HS-5 (cell line): ENCODE measurements around the gene TRIM37.
"Not testable (repeated sequence)": the region's sequence is repeated elsewhere in the genome, so short reads cannot be mapped to it uniquely, and the experiment has no call there.

Source experiments
- DNase-seq: peaks from one replicate; pipeline ENCODE4 v3.0.0-alpha.2; 2012; ENCODE audit warnings: low read depth

TRIM37 gene

DNA sequence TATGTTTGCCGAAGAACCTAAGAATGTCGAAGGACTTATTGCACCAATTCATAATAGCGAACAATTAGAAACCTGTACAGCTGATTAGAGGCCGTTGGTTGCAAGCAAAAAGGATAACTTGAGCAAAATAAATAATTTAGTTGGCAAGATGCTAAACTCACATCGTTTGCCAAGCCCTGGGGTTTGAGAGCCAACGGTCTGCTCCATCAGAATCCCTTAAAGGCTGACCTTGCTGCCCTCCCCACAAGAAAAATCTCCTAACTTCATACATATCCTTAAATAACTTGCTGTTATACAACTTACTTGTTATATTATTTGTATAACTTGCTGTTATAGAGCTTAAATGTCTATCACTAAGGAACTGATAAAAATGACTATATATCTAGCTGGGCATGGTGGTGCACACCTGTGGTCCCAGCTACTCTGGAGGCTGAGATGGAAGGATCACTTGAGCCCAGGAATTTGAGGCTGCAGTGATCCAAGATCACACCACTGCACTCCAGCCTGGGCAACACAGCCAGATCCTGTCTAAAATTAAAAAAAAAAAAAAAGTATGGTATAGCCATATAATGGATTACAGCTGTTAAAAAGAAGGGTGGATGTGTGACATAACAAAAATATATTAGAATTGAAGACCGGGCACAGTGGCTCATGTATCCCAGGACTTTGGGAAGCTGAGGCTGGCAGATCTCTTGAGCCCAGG lies 1.9 kb upstream of the TRIM37 start:
- DNase-seq, result no peak

DNA sequence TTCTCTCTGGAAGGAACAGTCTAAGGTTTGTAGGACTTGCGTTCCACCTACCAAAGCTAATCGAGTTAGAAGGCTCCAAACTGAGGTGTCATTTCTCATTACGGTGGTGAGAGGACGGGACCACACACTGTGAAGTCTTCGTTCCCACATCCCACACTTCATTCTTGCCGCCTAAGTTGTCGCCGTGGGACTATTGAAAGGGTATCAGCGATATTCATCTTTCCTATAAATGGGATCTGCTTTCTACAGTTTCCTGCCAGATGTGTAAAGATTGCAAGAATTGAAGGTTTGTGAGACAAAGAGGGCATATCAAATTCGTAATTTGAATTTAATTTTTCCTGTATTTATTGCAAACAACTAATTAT lies 608 bp upstream of the TRIM37 start:
- peak; percentile 18 for DNase-seq

DNA sequence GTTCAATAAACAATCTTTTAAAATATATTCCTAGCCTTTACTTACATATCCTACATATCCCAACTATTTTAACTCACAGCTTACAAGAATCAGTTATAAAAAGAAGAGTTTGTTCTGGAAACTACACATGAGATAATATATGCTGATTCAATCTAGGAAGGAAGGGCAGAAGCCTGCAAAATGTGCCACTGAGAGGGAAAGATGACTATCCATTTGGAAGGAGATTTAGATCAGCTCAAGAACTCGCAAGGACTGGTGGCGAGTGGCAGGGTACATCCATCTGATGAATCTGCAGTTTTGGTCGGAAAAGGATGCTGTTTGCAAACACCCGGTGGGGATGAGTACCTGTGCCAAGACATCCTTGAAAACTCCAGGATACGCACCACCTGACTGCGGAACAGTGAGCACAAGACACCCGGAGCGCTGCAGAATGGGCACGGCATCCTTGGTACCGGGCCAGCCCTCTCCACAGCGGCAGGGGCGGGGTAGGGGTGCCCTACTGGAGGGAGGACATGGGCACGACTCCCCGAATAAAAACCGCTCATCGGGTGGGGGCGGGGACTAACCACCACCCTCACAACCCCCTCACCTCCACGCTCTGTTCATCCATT lies 723 bp downstream of the TRIM37 start:
- peak; percentile 8 for DNase-seq

DNA sequence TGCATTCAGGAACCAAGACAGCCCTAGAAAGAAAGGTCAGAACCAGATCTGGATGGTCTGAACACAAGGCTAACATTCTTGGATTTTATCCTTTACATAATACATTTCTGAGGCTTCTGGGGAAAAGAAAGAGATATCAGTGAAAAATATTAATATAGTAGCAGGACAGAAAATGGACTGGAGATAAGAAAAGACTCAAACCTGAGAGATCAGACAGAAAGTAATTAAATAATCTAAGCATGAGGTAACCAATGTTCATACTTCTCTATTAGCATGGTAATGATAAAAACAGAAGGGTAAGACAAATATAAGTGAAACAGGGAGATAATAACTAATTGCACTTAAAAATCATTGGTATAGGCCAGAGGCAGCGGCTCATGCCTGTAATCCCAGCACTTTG lies 5.5 kb downstream of the TRIM37 start:
- DNase-seq, result no peak

DNA sequence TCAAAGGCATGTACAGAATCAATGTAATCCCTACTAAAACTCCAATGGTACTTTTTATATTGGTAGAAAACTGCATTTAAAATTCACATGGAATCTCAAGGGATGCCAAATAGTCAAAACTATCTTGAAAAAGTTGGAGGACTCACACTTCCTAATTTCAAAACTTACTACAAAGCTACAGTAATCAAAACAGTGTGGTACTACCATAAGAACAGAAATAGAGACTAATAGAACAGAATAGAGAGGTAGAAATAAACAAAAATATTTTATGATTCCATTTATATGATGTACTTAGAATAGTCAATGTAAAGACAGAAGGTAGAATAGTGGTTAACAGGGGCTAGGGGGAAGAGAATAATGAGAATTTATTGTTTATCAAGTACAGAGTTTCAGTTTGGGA lies 8.8 kb downstream of the TRIM37 start:
- DNase-seq, result no peak

DNA sequence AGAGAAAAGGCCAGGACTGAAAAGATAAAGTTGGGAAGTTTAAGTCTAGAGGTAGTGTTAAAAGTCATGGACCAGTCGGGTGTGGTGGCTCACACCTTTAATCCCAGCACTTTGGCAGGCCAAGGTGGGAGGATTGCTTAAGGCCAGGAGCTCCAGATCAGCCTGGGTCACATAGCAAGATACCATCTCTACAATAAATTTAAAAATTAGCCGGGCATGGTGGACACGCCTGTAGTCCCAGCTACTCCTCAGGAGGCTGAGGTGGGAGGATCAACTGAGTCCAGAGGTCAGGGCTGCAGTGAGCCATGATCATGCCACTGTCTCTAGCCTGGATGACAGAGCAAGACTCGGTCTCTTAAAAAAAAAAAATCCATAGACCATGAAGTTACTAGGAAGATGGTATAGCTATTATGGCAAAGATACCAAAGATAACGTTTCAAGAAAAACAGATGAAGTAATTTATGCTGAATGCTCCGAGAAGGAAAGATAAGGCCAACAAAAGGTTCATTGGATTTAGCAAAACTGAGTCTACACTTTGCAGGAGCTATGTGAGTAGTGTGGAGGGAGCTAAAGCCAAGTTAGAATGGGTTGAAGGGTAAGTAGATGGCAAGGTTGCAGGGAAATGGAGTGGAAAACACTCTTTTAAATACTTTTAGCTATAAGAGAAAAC lies 11.7 kb downstream of the TRIM37 start:
- no peak for DNase-seq

DNA sequence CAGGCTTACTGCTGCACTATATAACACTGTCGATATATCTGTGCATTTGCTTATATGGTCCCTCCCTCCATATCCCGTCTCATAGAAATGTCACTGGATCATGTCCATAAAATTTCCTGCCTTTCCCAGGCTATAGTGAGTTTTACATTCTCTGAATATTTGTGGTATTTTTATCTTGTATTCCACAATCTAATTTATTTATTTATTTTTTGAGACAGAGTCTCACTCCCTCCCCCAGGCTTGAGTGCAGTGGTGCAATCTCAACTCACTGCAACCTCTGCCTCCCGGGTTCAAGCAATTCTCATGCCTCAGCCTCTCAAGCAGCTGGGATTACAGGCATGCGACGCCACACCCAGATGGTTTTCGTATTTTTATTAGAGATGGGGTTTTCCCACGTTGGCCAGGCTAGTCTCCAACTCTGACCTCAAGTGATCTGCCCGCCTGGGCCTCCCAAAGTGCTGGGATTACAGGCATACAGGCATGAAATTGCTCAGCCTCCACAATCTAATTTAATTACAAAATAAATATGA lies 12.9 kb downstream of the TRIM37 start:
- peak; percentile 94 for DNase-seq

DNA sequence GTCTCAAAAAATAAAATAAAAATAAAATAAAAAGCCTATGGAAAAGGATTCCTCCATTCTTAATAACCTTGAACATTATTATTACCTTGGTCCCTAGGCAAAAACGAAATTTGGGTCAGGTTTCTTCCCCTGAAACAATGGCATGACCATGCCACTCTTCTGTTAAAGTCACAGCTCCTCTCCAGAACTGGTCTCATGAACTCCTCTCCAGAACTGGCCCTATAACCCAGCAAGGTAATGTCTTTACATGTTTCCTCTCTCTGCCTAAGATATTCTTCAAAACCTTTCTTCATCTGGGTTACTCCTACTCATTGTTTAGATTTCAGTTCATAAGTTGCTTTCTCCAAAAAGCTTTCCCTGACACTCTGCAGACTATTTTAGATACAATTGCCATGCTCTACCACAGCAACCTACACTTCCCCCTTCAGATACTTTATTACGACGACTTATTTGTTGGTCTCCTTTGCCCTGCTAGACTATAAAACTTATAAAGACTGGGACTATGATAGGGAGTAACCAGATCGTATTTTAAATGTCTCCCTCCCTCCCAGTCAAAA lies 13.5 kb downstream of the TRIM37 start:
- DNase-seq, result no peak

DNA sequence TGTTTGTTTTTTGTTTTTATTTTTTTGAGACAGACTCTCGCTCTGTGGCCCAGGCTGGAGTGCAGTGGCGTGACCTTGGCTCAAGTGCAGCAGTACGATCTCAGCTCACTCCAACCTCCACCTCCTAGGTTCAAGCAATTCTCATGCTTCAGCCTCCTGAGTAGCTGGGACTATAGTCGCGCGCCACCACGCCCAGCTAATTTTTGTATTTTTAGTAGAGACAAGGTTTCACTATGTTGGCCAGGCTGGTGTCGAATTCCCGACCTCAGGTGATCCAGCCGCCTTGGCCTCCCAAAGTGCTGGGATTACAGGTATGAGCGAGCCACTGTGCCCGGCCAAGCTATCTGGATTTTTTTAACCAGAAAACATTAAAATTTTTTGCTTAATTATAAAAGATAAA lies 16.1 kb downstream of the TRIM37 start:
- DNase-seq, result not testable (repeated sequence)

DNA sequence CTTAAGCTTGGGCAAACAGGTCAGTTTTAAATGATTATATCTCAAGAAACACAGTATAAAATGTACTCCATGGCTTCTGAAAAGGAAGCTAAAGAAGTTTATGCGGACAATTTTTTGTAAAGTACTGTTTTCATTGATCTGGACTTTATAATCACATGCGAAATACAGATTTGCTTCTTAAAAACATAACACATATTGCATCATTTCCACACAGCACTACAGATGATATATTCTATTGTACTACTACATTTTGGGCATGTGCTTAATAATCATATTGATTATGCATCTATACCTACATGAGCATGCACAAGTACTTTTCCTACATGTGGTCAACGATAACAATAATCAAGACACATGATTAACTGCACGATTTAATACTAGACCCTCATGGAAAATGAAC lies 22.5 kb downstream of the TRIM37 start:
- DNase-seq, result no peak

DNA sequence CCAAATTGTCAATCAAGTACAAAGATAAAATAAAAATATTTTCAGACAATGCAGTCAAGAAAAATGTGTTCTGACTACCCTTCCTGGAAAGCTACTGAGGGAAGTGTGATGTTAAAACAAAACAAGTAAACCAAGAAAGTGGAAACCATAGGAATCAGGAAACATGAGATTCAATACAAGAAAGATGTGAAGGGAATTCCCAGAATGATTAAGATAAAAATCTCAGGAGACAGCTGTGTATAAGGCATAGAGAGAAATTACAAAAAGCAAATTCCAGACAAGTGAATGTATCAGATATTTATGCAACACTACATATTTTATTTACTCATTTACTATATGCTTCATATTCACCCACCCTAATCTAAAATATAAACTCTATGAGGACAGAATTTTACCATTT lies 32.2 kb downstream of the TRIM37 start:
- DNase-seq, result peak; percentile 65

DNA sequence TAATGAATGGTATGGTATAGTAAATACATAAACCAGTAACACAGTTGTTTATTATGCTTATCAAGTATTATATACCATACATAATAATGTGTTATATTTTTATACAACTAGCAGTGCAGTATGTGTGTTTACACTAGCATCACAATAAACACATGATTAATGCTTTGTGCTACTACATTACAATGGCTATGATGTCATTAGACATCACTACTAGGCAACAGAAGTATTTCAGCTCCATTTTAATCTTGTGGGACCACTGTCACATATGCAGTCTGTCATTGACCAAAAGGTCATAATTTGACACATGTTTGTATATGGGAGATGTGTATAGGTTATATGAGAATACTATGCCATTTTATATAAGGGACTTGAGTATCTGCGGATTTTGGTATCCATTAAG lies 32.7 kb downstream of the TRIM37 start:
- no peak for DNase-seq

DNA sequence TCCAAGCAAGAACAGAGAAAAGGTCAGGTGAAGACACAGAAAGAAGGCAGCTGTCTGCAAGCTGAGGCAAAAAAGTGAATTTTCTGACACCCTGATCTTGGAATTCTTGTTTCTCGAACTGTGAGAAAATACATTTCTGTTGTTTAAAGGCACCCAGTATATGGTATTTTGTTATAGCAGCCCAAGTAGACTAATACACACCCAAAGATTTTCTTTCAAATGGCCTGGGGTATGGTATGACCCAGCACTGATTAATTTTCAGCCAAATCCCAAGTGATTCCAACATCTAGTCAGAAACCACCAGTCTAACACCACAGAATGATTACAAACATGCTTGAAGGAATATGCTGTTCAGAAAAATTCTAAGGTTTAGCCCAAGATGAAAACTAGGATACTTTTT lies 36.8 kb downstream of the TRIM37 start:
- no peak for DNase-seq

DNA sequence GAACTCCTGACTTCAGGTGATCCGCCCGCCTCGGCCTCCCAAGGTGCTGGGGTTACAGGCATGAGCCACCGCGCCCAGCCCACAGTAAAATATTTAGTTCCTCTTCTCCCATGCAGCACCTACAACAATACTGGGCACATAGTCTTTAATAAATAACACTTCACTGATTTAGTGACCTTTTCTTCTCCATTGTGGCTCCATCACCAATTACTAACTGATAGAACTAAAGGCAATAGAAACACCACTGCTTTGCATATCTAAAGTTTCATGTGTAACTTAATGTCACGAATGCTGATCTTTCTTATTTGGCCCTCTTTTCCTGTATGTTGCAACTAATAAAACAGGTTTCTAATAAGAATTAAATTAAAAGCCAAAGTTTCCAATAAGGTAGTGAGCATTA lies 38.9 kb downstream of the TRIM37 start:
- DNase-seq, result no peak

DNA sequence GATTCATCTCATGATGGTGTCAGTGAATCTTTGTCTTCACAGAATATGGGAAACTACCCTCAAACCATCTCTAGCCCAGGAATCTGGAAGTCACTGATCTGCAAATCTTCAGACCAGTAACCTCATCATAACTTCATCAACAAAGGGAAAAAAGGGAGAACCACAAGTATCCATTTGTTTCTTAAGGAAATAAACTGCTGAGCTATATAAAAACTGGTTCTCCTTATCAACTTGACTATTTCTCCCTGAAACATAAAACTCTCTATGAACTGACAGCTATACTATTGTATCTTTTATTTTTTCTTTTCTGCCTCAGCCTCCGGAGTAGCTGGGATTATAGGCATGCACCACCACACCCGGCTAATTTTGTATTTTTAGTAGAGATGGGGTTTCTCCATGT lies 39.3 kb downstream of the TRIM37 start:
- no peak for DNase-seq

DNA sequence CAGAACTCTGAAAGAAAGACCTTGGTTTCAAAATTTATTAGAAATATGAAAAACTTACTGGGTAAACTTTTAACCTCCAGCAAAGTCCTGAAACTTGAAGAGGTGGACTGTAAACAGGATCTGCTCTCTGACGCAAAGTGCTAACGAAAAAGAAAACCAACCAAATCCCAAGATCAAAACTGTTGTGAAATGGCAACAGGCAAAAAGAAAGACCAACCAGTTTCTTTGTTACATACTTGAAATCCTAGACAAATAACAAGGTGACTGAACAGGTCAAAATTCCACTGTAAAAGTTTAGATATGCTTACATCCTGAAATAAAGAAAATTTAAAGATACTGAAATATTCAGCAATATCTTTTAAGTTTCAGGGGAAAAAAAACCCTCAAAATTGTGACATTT lies 44.2 kb downstream of the TRIM37 start:
- DNase-seq, result no peak

DNA sequence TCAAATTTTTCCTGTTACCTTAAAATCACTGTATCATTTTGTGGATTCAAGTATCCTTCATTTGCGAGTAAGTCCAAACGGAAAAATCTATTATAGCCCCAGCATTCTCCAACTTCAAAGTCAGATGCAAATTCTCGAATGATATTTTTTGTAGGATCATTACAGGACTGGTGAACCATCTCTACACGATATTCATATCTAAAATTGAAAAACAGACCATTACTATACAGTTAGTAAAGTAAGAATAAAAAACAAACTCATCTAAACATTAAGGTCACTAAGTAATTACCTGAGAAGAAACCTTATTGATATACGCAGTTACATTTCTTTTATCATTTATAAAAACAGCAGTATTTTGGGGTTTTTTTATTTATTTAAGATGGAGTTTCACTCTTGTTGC lies 49.8 kb downstream of the TRIM37 start:
- no peak for DNase-seq

DNA sequence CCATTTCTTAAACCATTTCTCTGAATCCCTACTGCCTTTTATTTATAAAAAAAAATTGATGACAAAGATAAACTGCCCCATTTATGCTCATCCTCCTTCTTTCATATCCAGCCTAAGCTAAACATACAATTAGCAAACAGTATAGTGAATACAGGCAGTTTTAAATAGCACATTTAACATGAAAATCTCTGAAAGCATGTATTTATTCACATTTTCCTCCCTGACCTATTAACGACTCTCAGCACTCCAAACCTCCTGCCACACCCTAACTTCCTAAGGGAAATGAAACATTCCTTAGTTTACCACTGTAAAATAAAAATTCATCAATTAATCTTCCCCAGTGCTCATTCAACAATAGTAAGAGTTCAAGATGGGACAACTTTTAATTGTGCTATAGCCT lies 56.9 kb downstream of the TRIM37 start:
- DNase-seq, result no peak

DNA sequence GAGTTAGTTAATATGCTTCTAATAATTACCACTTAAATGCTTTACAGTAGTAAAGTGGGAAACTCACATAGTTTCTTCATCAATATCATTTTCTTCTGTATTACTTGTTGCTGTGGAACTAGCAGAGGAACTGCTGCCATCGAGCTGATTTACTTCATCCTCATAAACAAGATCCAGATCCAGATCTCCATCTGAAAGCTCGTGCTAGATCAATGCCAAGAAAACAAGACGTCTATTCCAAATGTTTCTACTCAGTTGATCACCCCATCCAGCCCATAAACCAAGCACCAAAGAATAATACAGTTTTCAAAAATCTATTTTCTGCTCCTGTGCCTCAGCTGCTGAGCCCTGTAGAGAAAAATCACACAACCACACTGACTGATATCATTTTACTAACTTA lies 59.1 kb downstream of the TRIM37 start:
- no peak for DNase-seq

DNA sequence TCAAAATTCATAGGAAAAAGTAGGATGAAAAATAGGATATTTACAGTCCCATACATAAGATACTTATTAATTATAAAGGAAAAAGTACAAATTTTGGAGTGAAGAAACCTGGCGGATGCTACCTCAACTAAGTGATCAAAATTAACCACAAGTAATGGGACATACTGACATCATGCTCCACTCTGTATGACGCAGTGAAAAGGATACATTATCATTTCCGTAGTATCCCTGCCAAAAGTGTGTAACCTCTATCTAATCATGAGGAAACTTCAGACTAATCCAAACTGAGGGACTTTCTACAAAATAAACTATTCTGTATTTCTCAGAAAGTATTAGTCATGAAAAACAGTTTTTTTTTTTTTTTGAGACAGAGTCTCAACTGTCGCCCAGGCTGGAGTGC lies 60.5 kb downstream of the TRIM37 start:
- no peak for DNase-seq

DNA sequence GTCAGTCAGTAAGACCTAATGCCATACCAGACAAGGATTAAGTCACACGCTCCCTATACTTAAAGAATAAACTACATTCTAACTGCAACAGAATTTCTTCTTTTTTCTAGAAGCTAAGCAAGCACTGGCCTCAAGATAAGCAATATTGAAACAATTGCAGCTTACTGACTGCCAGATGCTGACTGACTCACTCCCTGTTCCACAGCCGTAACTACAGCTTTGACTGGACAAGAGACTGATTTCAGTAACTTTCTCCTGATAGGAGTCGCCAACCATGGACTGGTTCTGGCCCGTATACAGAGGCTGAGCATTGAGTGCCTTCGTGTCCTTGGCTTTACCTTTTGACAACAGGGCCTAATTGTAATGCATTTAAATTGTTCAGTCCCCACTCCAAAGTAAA lies 67.9 kb downstream of the TRIM37 start:
- DNase-seq, result no peak

DNA sequence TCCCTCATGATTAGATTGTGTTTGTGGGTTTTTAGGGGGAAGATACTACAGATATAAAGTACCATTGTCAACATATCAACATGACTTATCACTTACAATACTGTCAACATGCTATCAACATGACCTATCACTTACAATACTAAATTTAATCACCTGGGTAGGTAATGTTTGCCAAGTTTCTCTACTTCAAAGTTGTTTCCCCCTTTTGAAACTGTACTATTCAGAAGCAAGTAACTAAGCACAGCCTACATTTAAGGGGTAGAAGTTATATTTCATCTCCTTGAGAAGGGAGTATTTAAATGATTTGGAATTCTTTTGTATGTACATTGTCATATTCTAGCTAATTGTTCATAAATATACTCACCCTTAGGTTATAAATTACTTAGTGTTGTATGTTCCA lies 68.7 kb downstream of the TRIM37 start:
- no peak for DNase-seq

DNA sequence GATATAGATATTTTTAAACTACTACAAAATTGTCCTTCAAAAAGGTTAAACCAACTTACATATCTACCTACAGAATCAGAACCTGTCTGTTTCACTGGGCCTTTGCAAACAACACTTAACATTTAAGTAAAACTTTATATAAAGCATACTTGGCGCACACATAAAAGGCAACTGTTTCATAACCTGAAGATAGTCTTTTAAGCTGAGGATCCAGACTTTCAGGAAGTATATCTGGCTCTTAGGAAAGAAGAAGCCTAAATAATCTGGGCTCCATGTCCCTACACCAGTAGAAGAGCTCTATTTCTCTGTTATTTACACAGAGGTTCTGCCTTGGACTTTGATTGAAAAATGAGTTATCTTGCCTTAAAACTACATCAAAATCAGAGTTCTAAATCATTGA lies 75.9 kb downstream of the TRIM37 start:
- DNase-seq, result no peak
